HCT116 (cell line): ENCODE data around the gene LHPP.

ENCODE experiments used
- CTCF ChIP-seq, 3 experiments: fragments of 200-600 bp in 1 of 3; sonication (generic) in 1 of 3; IDR thresholded peaks in 2 of 3; conservative IDR thresholded peaks in 1 of 3; 2 replicates each; pipeline ENCODE4 v1.5.1; 2012 to 2017; ENCODE audit warnings: low read depth in 2 of 3, low read length in 2 of 3, antibody characterized with exemption in 1 of 3, borderline replicate concordance in 1 of 3, control low read depth in 1 of 3, mild to moderate bottlenecking in 1 of 3, mixed read lengths in 1 of 3, mixed run types in 1 of 3, moderate library complexity in 1 of 3; ENCODE audit not compliant: insufficient read depth in 1 of 3
- ELF1 ChIP-seq: IDR thresholded peaks from 2 replicates; pipeline ENCODE4 v1.6.1; 2012; ENCODE audit warnings: low read depth, borderline replicate concordance
- EZH2 ChIP-seq: fragments of 200-600 bp; sonication (generic); IDR thresholded peaks from 2 replicates; pipeline ENCODE4 v1.6.1; 2017; ENCODE audit warnings: antibody characterized with exemption, mixed run types
- POLR2AphosphoS5 ChIP-seq: IDR thresholded peaks from 2 replicates; pipeline ENCODE4 v1.6.1; 2011; ENCODE audit warnings: mild to moderate bottlenecking, low read depth, low read length, moderate library complexity
- SP1 ChIP-seq: IDR thresholded peaks from 2 replicates; pipeline ENCODE4 v1.6.1; 2012; ENCODE audit warnings: low read depth
- SRF ChIP-seq: IDR thresholded peaks from 2 replicates; pipeline ENCODE4 v1.6.1; 2012; ENCODE audit warnings: low read depth
- TCF7L2 ChIP-seq: IDR thresholded peaks from 2 replicates; pipeline ENCODE4 v1.7.0; 2011; ENCODE audit warnings: borderline replicate concordance, inconsistent platforms; ENCODE audit not compliant: insufficient read depth, insufficient read length; ENCODE audit errors: extremely low read depth
- TF ChIP-seq, protein P1 (sequence below): IDR thresholded peaks from 2 replicates; pipeline ENCODE4 v1.6.1; 2012

DNA sequence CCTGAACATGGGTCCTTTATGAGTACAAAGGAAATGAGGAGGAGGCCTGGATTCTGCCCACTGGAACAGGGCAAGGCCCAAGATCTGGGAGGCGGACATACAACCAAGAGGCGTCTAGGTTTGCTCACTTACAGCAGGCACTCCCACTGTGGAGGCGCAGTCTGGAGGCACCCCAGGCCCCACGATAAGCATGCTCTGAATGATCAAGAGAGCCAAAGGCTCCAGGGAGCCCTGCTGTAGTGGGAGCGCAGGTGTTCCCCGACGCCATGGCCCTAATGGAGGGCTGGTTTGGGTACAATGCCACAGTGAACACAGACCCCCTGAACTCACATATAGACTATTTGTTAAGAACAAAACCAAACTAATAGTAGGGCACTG lies 194.5 kb downstream of the LHPP start:
- TF ChIP-seq CTCF (IDR thresholded peaks at IDR 0.05 in 2 of 3, conservative IDR thresholded peaks at IDR 0.05 in 1 of 3; ENCODE audit: borderline replicate concordance in 1 of 3, insufficient read depth in 1 of 3, low read depth in 2 of 3, low read length in 2 of 3) (no peak), EZH2 (no peak), TCF7L2 (no peak), SP1 (no peak), ELF1 (no peak), SRF (no peak), POLR2AphosphoS5 (no peak)
- TF ChIP-seq, protein P1, sequence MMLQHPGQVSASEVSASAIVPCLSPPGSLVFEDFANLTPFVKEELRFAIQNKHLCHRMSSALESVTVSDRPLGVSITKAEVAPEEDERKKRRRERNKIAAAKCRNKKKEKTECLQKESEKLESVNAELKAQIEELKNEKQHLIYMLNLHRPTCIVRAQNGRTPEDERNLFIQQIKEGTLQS = no peak
